Measurements from ENCODE around the gene BEND2.

BEND2 gene

GRCh38 chrX:18136816-18137215, 83.9 kb downstream of the BEND2 start:
- no peak for DNase-seq (ENCODE audit: low spot score)

- DNase-seq (ENCODE audit: low spot score): no peak
Observed at GRCh38 chrX:18133605-18134004, 87.1 kb downstream of the BEND2 start.

DNA sequence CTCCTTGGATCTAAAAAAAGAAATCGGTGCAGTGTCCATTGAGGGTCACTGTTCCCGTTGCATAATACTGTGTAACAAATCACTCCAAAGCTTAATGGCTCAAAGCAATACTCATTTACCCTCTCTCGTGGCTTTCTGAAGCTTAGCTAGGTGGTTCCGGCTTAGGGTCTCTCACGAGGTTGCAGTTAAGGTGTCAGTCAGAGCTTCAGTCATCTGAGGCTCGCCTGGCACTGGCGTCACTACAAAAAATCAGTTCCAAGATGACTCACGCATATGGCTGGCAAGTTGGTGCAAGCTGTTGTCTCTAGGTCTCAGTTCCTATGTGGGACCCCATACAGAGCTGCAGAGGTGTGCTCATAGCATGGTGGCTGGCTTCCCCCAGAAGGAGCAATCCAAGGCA, 91.0 kb downstream of the BEND2 start:
- DNase-seq (ENCODE audit: low spot score): no peak

DNA sequence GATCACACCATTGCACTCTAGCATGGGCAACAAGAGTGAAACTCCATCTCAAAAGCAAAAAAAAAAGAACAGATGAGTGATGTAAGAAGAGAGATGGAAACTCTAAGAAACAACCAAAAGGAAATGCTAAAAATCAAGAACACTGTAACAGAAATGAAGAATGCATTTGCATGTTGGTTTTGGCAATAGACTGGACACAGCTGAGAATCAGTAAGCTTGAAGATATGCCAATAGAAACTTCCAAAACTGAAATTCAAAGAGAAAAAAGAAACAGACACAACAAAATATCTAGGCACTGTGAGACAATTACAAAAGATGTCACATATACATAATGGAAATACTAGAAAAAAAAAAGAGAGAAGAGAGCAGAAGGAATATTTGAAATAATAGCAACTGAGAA, 93.7 kb downstream of the BEND2 start:
- DNase-seq (ENCODE audit: low spot score): no peak

- DNase-seq (ENCODE audit: low spot score): no peak
Observed at GRCh38 chrX:18119856-18120255, 100.8 kb downstream of the BEND2 start.
